MM.1S (cell line): ENCODE data around the gene WDFY3.

Source experiments
- DNase-seq: peaks from one replicate; pipeline ENCODE4 v3.0.0-alpha.2; 2015
- H2AFZ ChIP-seq: fragments of 300-600 bp; sonication (generic); 2 replicates; pipeline ENCODE4 v1.6.0; 2016; ENCODE audit warnings: antibody characterized with exemption, low read length
- H3F3A ChIP-seq: fragments of 300-600 bp; sonication (generic); 2 replicates; pipeline ENCODE4 v1.6.1; 2016; ENCODE audit warnings: mild to moderate bottlenecking, antibody characterized with exemption, low read length, moderate library complexity, mixed read lengths; ENCODE audit not compliant: insufficient read depth
- H3K27ac ChIP-seq: fragments of 300-600 bp; sonication (generic); 2 replicates; pipeline ENCODE4 v1.5.1; 2016; ENCODE audit warnings: mild to moderate bottlenecking, low read length
- H3K27me3 ChIP-seq: fragments of 300-600 bp; sonication (generic); replicated peaks from 2 replicates; pipeline ENCODE4 v1.6.0; 2016; ENCODE audit warnings: low read length; ENCODE audit not compliant: insufficient read depth
- H3K36me3 ChIP-seq: fragments of 300-600 bp; sonication (generic); replicated peaks from 2 replicates; pipeline ENCODE4 v1.6.1; 2016; ENCODE audit warnings: mild to moderate bottlenecking, low read length, mixed read lengths; ENCODE audit not compliant: insufficient read depth
- H3K4me1 ChIP-seq: fragments of 300-600 bp; sonication (generic); 2 replicates; pipeline ENCODE4 v1.6.1; 2016; ENCODE audit warnings: low read length, mixed read lengths
- H3K4me2 ChIP-seq: fragments of 300-600 bp; sonication (generic); 2 replicates; pipeline ENCODE4 v1.6.0; 2016; ENCODE audit warnings: low read depth, low read length
- H3K4me3 ChIP-seq: fragments of 300-600 bp; sonication (generic); 2 replicates; pipeline ENCODE4 v1.5.1; 2016; ENCODE audit warnings: low read length, mixed read lengths
- H3K79me2 ChIP-seq: fragments of 300-600 bp; sonication (generic); 2 replicates; pipeline ENCODE4 v1.6.1; 2016; ENCODE audit warnings: mixed run types, low read length, mixed read lengths
- H3K9ac ChIP-seq: fragments of 300-600 bp; sonication (generic); 2 replicates; pipeline ENCODE4 v1.6.1; 2016; ENCODE audit warnings: low read length, mixed read lengths
- H3K9me2 ChIP-seq: fragments of 300-600 bp; sonication (generic); replicated peaks from 2 replicates; pipeline ENCODE4 v1.6.1; 2016; ENCODE audit warnings: mild to moderate bottlenecking, low read length, mixed read lengths; ENCODE audit not compliant: insufficient read depth
- H3K9me3 ChIP-seq: fragments of 300-600 bp; sonication (generic); replicated peaks from 2 replicates; pipeline ENCODE4 v1.6.1; 2016; ENCODE audit warnings: mild to moderate bottlenecking, low read length, mixed read lengths; ENCODE audit not compliant: insufficient read depth
- H4K20me1 ChIP-seq: fragments of 300-600 bp; sonication (generic); 2 replicates; pipeline ENCODE4 v1.6.1; 2016; ENCODE audit warnings: mild to moderate bottlenecking, low read length, moderate library complexity, mixed read lengths; ENCODE audit not compliant: insufficient read depth
- CTCF ChIP-seq: fragments of 300-600 bp; sonication (generic); IDR thresholded peaks from 2 replicates; pipeline ENCODE4 v1.5.1; 2016; ENCODE audit warnings: antibody characterized with exemption, low read length, mixed read lengths
- EZH2 ChIP-seq: fragments of 300-600 bp; sonication (generic); optimal IDR thresholded peaks from 2 replicates; pipeline ENCODE3; 2017; ENCODE audit warnings: low read depth, mild to moderate bottlenecking, antibody characterized with exemption, low read length, mixed read lengths
- EZH2phosphoT487 ChIP-seq: fragments of 300-600 bp; sonication (generic); IDR thresholded peaks from 2 replicates; pipeline ENCODE4 v1.6.1; 2018; ENCODE audit warnings: antibody characterized with exemption, low read length

The WDFY3 gene

GRCh38 chr4:84916227-84916626, 50.3 kb downstream of the WDFY3 start:
- H3K9me2 ChIP-seq, result no peaks in the 10 kb centered on the region
- H3K36me3 ChIP-seq, result no peaks in the 10 kb centered on the region
- no peaks in the 10 kb centered on the region for H3K27me3 ChIP-seq
- H4K20me1 ChIP-seq, result no peaks in the 10 kb centered on the region
- H3F3A ChIP-seq, result no peaks in the 10 kb centered on the region
- no peak overlapping the region for H3K4me2 ChIP-seq
- no peak overlapping the region for H2AFZ ChIP-seq
- H3K79me2 ChIP-seq, result no peaks in the 10 kb centered on the region
- no peak overlapping the region for H3K9ac ChIP-seq
- no peaks in the 10 kb centered on the region for H3K4me1 ChIP-seq
- DNase-seq, result no peak
- H3K4me3 ChIP-seq, result no peak overlapping the region
- no peak for TF ChIP-seq CTCF
- no peak for TF ChIP-seq EZH2phosphoT487
- no peak for TF ChIP-seq EZH2
- H3K9me3 ChIP-seq, result no peaks in the 10 kb centered on the region
- H3K27ac ChIP-seq, result no peak overlapping the region

GRCh38 chr4:84915396-84915780, 51.1 kb downstream of the WDFY3 start:
- no peaks in the 10 kb centered on the region for H3K79me2 ChIP-seq
- no peak overlapping the region for H3K9ac ChIP-seq
- no peak overlapping the region for H3K27ac ChIP-seq
- TF ChIP-seq EZH2phosphoT487 (no peak), EZH2 (no peak), CTCF (no peak)
- H4K20me1 ChIP-seq, result no peaks in the 10 kb centered on the region
- no peak overlapping the region for H3K4me2 ChIP-seq
- H2AFZ ChIP-seq, result no peak overlapping the region
- no peaks in the 10 kb centered on the region for H3K4me1 ChIP-seq
- no peaks in the 10 kb centered on the region for H3F3A ChIP-seq
- no peak for DNase-seq
- H3K36me3 ChIP-seq, result no peaks in the 10 kb centered on the region
- H3K27me3 ChIP-seq, result no peaks in the 10 kb centered on the region
- H3K4me3 ChIP-seq, result no peak overlapping the region
- H3K9me3 ChIP-seq, result no peaks in the 10 kb centered on the region
- no peaks in the 10 kb centered on the region for H3K9me2 ChIP-seq

GRCh38 chr4:84914686-84915395, 51.6 kb downstream of the WDFY3 start:
- H3K9me3 ChIP-seq, result no peaks in the 10 kb centered on the region
- no peaks in the 10 kb centered on the region for H3K4me1 ChIP-seq
- H3K4me3 ChIP-seq, result no peak overlapping the region
- no peaks in the 10 kb centered on the region for H3K79me2 ChIP-seq
- H3K27me3 ChIP-seq, result no peaks in the 10 kb centered on the region
- no peaks in the 10 kb centered on the region for H3K9me2 ChIP-seq
- H3K4me2 ChIP-seq, result no peak overlapping the region
- no peak overlapping the region for H3K27ac ChIP-seq
- DNase-seq, result no peak
- TF ChIP-seq EZH2phosphoT487 (no peak), EZH2 (no peak), CTCF (no peak)
- H3K9ac ChIP-seq, result no peak overlapping the region
- H3F3A ChIP-seq, result no peaks in the 10 kb centered on the region
- H3K36me3 ChIP-seq, result no peaks in the 10 kb centered on the region
- H2AFZ ChIP-seq, result no peak overlapping the region
- no peaks in the 10 kb centered on the region for H4K20me1 ChIP-seq
